GM12878 (cell line): ENCODE measurements around the gene JDP2. TPM values are rescaled to one million over a fixed set of nuclear protein-coding genes. Genes with fewer than 3 reads are reported as not detected.

Source experiments
- CBFB ChIP-seq: IDR thresholded peaks from 2 replicates; pipeline ENCODE4 v1.6.1; 2016; ENCODE audit warnings: antibody characterized with exemption, low read depth
- CEBPB ChIP-seq, 2 experiments: fragments of 150-350 bp in 1 of 2; IDR thresholded peaks; 2 replicates each; pipeline ENCODE4 v1.6.1; 2012 to 2014; ENCODE audit warnings: low read depth in 2 of 2, low read length in 2 of 2, borderline replicate concordance in 1 of 2, inconsistent platforms in 1 of 2
- ETV6 ChIP-seq, 2 experiments: fragments of 450-650 bp in 1 of 2; IDR thresholded peaks in 1 of 2; conservative IDR thresholded peaks in 1 of 2; 2 replicates each; pipeline ENCODE4 v1.6.1; 2014; ENCODE audit warnings: antibody characterized with exemption in 1 of 2, borderline replicate concordance in 1 of 2, low read depth in 1 of 2, mild to moderate bottlenecking in 1 of 2, moderate library complexity in 1 of 2
- EZH2 ChIP-seq: IDR thresholded peaks from 2 replicates; pipeline ENCODE4 v1.6.1; 2012; ENCODE audit warnings: low read depth, mild to moderate bottlenecking, control low read depth, inconsistent platforms, low read length, borderline replicate concordance; ENCODE audit not compliant: control insufficient read depth
- FOS ChIP-seq: IDR thresholded peaks from 3 replicates; pipeline ENCODE4 v1.6.1; 2011; ENCODE audit warnings: borderline replicate concordance; ENCODE audit not compliant: insufficient read length; ENCODE audit errors: extremely low read depth
- GATAD2B ChIP-seq: fragments of 450-650 bp; conservative IDR thresholded peaks from 2 replicates; pipeline ENCODE4 v1.6.1; 2017; ENCODE audit warnings: low read depth, mild to moderate bottlenecking, moderate library complexity
- HDAC2 ChIP-seq: fragments of 200-600 bp; sonication (generic); IDR thresholded peaks from 2 replicates; pipeline ENCODE4 v1.6.1; 2017
- MYC ChIP-seq: IDR thresholded peaks from 2 replicates; pipeline ENCODE4 v1.6.1; 2011; ENCODE audit warnings: mild to moderate bottlenecking, low read length, moderate library complexity, inconsistent platforms; ENCODE audit not compliant: insufficient read depth, insufficient replicate concordance, insufficient read length, severe bottlenecking
- NFXL1 ChIP-seq: fragments of 450-650 bp; IDR thresholded peaks from 2 replicates; pipeline ENCODE4 v1.6.1; 2017; ENCODE audit warnings: antibody characterized with exemption, mild to moderate bottlenecking, borderline replicate concordance
- POLR2A ChIP-seq: IDR thresholded peaks from 2 replicates; pipeline ENCODE4 v1.6.1; 2011; ENCODE audit warnings: low read depth, mild to moderate bottlenecking, low read length
- RAD21 ChIP-seq: IDR thresholded peaks from 2 replicates; pipeline ENCODE4 v1.6.1; 2011; ENCODE audit warnings: mild to moderate bottlenecking, low read depth, low read length, moderate library complexity; ENCODE audit not compliant: insufficient read depth
- RFX5 ChIP-seq: IDR thresholded peaks from 2 replicates; pipeline ENCODE4 v1.6.1; 2011; ENCODE audit warnings: low read depth, low read length, improper control_type of control experiment
- SP1 ChIP-seq: IDR thresholded peaks from one replicate; pipeline ENCODE4 v1.6.1; 2011; ENCODE audit warnings: low read depth, low read length
- SUZ12 ChIP-seq: fragments of 200-600 bp; sonication (generic); IDR thresholded peaks from one replicate; pipeline ENCODE4 v1.6.1; 2018; ENCODE audit warnings: antibody characterized with exemption, mild to moderate bottlenecking; ENCODE audit not compliant: unreplicated experiment
- TCF3 ChIP-seq: IDR thresholded peaks from 2 replicates; pipeline ENCODE4 v1.6.1; 2012; ENCODE audit warnings: low read depth, mild to moderate bottlenecking, low read length, borderline replicate concordance; ENCODE audit not compliant: insufficient read depth
- YBX1 ChIP-seq: fragments of 450-650 bp; IDR thresholded peaks from 2 replicates; pipeline ENCODE4 v1.6.1; 2016; ENCODE audit warnings: antibody characterized with exemption
- ZNF274 ChIP-seq: IDR thresholded peaks from one replicate; pipeline ENCODE4 v1.8.0; 2011; ENCODE audit not compliant: insufficient read length, insufficient read depth
- polyA plus RNA-seq, 11 experiments: library from polyadenylated mRNA; depleted of rRNA in 4 of 11; unstranded in 6 of 11; stranded (reverse) in 5 of 11; fragments of >200 nt; fragmentation: Nextera tagmentation in 4 of 11; fragmentation: Illumina TruSeq in 1 of 11; extraction: Ambion mirVana in 4 of 11; extraction: Trizol in 1 of 11; gene quantifications; 1 replicate in 1 of 11; 2 replicates in 10 of 11; pipeline versions ENCODE4 v1.2.1 to v1.2.3, GENCODE V29; 2011 to 2016; ENCODE audit warnings: inconsistent platforms in 2 of 11, missing spikeins in 2 of 11, low read depth in 1 of 11
- total RNA-seq, 4 experiments: library from RNA; depleted of rRNA in 3 of 4; stranded (reverse); fragments of >200 nt in 3 of 4; fragmentation: Illumina TruSeq in 1 of 4; extraction: Trizol in 1 of 4; gene quantifications; 2 replicates each; pipeline versions ENCODE4 v1.2.1 to v1.2.3, GENCODE V29; 2013 to 2021
- TF ChIP-seq, protein P1 (sequence below): fragments of 450-650 bp; IDR thresholded peaks from 2 replicates; pipeline ENCODE4 v1.6.1; 2017; ENCODE audit warnings: mild to moderate bottlenecking, moderate library complexity
- TF ChIP-seq, protein P2 (sequence below): fragments of 450-650 bp; IDR thresholded peaks from 2 replicates; pipeline ENCODE4 v1.6.1; 2016; ENCODE audit warnings: mild to moderate bottlenecking
- TF ChIP-seq, protein P3 (sequence below): IDR thresholded peaks from 2 replicates; pipeline ENCODE4 v1.6.1; 2012; ENCODE audit warnings: mild to moderate bottlenecking, low read depth, low read length

The JDP2 gene
- total and polyA plus RNA-seq, 10 of the 15 experiments (the other 5 are each of a cell fraction or from before 2014, with no cell fraction given) = 0.71 to 21.3 (median 11.2) TPM

DNA sequence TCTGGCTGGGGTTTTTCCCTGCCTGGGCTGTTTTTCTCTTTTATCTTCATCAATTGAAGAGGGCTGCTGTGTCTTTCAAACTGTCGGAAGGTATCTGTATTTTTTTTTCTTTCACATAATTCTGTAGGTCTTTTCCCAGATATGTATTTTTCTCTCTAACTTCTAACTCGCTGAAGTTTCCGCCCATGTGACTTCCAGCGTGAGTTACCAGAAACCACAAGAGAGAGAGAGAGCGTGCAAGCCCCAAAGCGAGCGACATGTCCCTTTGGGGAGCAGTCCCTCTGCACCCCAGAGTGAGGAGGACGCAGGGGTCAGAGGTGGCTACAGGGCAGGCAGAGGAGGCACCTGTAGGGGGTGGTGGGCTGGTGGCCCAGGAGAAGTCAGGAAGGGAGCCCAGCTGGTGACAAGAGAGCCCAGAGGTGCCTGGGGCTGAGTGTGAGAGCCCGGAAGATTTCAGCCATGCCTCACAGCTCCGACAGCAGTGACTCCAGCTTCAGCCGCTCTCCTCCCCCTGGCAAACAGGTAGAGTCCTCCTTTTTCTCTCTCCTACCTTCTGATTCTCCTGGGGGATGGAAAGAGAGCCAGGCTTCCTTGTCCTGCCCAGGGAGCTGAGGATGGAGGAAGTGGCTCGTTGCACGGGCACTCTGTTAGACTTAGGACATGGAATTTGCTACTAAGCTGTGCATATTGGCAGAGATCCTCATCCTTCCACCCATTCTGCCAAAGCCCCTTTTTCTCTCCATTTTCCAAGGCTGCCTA is 94.6 kb downstream of the JDP2 start, which contains the start of gene BATF (continued):
- TF ChIP-seq, protein P1, sequence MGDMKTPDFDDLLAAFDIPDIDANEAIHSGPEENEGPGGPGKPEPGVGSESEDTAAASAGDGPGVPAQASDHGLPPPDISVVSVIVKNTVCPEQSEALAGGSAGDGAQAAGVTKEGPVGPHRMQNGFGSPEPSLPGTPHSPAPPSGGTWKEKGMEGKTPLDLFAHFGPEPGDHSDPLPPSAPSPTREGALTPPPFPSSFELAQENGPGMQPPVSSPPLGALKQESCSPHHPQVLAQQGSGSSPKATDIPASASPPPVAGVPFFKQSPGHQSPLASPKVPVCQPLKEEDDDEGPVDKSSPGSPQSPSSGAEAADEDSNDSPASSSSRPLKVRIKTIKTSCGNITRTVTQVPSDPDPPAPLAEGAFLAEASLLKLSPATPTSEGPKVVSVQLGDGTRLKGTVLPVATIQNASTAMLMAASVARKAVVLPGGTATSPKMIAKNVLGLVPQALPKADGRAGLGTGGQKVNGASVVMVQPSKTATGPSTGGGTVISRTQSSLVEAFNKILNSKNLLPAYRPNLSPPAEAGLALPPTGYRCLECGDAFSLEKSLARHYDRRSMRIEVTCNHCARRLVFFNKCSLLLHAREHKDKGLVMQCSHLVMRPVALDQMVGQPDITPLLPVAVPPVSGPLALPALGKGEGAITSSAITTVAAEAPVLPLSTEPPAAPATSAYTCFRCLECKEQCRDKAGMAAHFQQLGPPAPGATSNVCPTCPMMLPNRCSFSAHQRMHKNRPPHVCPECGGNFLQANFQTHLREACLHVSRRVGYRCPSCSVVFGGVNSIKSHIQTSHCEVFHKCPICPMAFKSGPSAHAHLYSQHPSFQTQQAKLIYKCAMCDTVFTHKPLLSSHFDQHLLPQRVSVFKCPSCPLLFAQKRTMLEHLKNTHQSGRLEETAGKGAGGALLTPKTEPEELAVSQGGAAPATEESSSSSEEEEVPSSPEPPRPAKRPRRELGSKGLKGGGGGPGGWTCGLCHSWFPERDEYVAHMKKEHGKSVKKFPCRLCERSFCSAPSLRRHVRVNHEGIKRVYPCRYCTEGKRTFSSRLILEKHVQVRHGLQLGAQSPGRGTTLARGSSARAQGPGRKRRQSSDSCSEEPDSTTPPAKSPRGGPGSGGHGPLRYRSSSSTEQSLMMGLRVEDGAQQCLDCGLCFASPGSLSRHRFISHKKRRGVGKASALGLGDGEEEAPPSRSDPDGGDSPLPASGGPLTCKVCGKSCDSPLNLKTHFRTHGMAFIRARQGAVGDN = peak; percentile 79
- no peak for TF ChIP-seq SUZ12
- TF ChIP-seq, protein P2, sequence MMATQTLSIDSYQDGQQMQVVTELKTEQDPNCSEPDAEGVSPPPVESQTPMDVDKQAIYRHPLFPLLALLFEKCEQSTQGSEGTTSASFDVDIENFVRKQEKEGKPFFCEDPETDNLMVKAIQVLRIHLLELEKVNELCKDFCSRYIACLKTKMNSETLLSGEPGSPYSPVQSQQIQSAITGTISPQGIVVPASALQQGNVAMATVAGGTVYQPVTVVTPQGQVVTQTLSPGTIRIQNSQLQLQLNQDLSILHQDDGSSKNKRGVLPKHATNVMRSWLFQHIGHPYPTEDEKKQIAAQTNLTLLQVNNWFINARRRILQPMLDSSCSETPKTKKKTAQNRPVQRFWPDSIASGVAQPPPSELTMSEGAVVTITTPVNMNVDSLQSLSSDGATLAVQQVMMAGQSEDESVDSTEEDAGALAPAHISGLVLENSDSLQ = peak; percentile 55; the same call in 1 of the 2 replicates
- TF ChIP-seq RFX5 = no peak
- TF ChIP-seq CBFB = peak; percentile 99
- no peak for TF ChIP-seq NFXL1
- TF ChIP-seq POLR2A = peak; percentile 98
- 0 out of 4 replicates have a peak, but pooled peaks of 1 of the 2 experiments have one; percentile 17 for TF ChIP-seq CEBPB (IDR thresholded peaks at IDR 0.05; ENCODE audit: borderline replicate concordance in 1 of 2, low read depth in 2 of 2, low read length in 2 of 2)
- peak in 1 of 2 experiments; percentile 64; a peak in 2 of 4 replicates for TF ChIP-seq ETV6 (conservative IDR thresholded peaks at IDR 0.05 in 1 of 2, IDR thresholded peaks at IDR 0.05 in 1 of 2; ENCODE audit: borderline replicate concordance in 1 of 2, low read depth in 1 of 2)
- TF ChIP-seq, protein P3, sequence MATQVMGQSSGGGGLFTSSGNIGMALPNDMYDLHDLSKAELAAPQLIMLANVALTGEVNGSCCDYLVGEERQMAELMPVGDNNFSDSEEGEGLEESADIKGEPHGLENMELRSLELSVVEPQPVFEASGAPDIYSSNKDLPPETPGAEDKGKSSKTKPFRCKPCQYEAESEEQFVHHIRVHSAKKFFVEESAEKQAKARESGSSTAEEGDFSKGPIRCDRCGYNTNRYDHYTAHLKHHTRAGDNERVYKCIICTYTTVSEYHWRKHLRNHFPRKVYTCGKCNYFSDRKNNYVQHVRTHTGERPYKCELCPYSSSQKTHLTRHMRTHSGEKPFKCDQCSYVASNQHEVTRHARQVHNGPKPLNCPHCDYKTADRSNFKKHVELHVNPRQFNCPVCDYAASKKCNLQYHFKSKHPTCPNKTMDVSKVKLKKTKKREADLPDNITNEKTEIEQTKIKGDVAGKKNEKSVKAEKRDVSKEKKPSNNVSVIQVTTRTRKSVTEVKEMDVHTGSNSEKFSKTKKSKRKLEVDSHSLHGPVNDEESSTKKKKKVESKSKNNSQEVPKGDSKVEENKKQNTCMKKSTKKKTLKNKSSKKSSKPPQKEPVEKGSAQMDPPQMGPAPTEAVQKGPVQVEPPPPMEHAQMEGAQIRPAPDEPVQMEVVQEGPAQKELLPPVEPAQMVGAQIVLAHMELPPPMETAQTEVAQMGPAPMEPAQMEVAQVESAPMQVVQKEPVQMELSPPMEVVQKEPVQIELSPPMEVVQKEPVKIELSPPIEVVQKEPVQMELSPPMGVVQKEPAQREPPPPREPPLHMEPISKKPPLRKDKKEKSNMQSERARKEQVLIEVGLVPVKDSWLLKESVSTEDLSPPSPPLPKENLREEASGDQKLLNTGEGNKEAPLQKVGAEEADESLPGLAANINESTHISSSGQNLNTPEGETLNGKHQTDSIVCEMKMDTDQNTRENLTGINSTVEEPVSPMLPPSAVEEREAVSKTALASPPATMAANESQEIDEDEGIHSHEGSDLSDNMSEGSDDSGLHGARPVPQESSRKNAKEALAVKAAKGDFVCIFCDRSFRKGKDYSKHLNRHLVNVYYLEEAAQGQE = no peak
- TF ChIP-seq ZNF274 = no peak
- TF ChIP-seq TCF3 = peak; percentile 55; the same call in 1 of the 2 replicates
- TF ChIP-seq MYC = peak; percentile 43
- no peak for TF ChIP-seq YBX1
- no peak for TF ChIP-seq EZH2
- TF ChIP-seq GATAD2B = peak; percentile 74
- TF ChIP-seq FOS = no peak
- peak; percentile 25 for TF ChIP-seq SP1
- TF ChIP-seq HDAC2 = no peak
- TF ChIP-seq RAD21 = peak; percentile 25; the same call in 1 of the 2 replicates
